Right lung (tissue), 10 donors: ENCODE results near the gene GSTT4. TPM values are rescaled to one million over a fixed set of nuclear protein-coding genes. Genes with fewer than 3 reads are reported as not detected.
"Not testable (repeated sequence)": the region's sequence is repeated elsewhere in the genome, so short reads cannot be mapped to it uniquely, and the experiment has no call there.

Source experiments
- DNase-seq, 2 donors: peaks; one replicate each; pipeline ENCODE4 v3.0.0-alpha.2; 2013
- long read RNA-seq, 8 donors: transcript quantifications; one replicate each; lab custom pipeline, GENCODE V29; 2026
- polyA plus RNA-seq, 5 donors: library from polyadenylated mRNA; unstranded; fragments of 120-200 nt; gene quantifications; one replicate each; pipeline versions ENCODE4 v1.2.1 to v1.2.3, GENCODE V29; 2013; ENCODE audit warnings: inconsistent platforms in 1 of 5, low replicate concordance in 1 of 5; ENCODE audit not compliant: insufficient read length in 5 of 5, insufficient read depth in 1 of 5

The GSTT4 gene
- polyA plus RNA-seq = under 1 TPM in 2 of 5 donors, not detected in 3; 0.05 to 0.12 TPM
- long read RNA-seq, donor 1 = 0 reads
- long read RNA-seq, donor 2 = 0 reads
- long read RNA-seq, donor 3 = 0 reads
- long read RNA-seq, donor 4 = 0 reads
- long read RNA-seq, donor 5 = 0 reads
- long read RNA-seq, donor 6 = 0 reads
- long read RNA-seq, donor 7 = 0 reads
- long read RNA-seq, donor 8 = 0 reads

DNA sequence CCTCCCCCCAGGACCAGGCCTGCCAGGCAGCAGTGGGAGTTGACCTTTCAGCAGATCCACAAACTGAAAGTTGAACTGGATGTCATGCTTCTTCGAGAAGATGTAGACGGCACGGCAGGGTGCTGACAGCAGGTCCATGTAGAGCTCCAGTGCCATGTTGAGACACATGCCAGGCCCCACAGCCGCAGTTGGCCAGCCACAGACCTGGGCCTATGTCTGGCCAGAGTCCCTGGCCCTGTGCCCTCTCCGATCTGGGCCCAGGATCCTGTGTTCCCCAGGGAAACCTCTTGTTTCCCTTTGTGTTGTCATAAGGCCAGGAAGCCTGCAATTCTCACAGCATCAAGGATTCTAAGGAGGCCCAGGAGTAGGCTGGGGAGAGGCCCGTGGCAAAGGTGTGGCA, at the start of gene GSTT4:
GSTT4 (minus strand) TSS at position 253 of the 400 bp plus-strand sequence; CDS start at position 156, 97 bp downstream.
- DNase-seq = no peak

DNA sequence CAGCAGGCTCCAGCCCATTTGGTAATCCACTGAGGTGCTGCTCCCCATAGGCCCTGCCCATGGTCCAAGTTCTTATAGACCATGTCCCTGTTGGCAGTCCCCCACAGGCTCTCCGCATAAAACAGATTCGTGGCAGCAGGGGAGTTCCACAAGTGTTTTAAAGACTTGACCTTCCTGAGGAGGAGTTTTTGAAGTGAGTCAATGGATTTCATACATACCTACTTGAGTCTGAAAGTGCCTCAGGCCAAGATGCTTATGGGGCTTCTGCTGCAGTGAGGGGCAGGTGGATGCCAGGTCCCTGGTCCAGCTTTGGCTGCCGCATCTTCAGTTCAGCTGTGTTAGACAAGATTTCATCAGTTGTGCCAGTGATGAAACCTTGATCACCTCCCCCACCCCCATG, 49.1 kb upstream of the GSTT4 start:
- DNase-seq = no peak

DNA sequence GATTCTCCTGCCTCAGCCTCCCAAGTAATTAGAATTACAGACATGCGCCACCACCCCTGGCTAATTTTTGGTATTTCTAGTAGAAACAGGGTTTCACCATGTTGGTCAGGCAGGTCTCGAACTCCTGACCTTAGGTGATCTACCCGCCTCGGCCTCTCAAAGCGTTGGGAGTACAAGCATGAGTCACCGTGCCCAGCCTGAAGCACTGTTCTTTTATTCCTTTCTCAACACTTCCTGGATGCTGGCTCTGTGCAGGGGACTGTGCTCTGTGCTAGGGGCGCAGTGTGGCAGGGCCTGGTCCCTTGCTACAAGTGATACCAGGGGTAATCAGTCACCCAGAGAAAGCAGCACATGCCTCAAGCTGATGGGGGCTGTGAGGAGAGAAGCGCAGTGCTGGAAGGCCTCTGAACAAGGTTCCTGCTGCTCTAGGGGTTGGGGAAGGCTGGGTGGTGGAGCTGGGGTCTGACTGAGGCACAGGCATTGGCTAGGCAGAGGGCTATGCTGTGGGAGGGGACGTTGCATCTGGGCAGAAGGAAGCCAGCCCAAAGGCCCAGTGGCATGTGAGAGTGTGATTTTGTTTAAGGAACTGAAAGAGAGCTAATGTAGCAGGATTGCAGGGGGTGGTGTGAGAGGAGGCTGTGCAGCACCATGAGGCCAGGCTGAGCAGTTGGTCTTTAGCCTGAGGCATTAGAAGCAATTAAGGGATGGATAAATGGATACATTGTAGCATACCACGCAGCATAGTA, 48.4 kb upstream of the GSTT4 start:
- no peak for DNase-seq

DNA sequence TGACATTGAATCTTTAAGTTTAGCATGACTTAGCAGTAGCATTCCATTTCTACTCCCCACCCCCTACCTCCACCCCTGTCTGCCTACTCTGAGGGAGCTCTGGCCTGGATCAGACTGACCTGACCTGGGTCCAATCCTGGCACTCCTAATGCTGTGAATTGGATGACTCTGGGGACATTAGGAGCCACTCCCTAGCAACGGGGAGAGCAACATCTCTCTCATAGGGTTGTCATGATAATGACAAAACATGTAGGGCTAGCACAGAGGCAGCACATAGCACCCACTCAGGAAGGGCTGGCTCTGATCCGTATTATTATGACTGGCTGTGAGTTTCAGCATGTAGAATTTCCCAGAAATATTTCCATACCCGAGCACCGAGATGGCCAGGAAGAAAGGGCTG, 46.3 kb upstream of the GSTT4 start:
- DNase-seq = no peak

DNA sequence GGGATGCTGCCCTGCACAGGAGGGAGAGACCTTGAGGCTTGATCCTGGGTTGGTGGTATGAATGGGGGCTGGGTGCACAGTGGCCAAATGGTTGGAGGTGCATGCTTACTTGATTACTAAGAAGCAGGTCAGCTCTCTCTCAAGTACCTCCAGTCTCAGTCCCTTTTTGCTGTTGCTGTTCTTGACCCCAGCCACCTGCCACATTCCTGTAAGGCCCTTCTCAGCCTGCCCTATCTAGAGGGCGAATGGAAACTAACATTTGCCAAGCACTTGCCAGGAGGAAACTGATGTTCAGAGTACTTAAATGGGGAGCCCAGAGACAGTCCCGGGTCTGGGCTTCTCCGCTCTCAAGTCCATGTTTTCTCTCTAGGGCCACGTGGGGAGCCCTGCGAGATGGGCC, 45.8 kb upstream of the GSTT4 start:
- no peak for DNase-seq

DNA sequence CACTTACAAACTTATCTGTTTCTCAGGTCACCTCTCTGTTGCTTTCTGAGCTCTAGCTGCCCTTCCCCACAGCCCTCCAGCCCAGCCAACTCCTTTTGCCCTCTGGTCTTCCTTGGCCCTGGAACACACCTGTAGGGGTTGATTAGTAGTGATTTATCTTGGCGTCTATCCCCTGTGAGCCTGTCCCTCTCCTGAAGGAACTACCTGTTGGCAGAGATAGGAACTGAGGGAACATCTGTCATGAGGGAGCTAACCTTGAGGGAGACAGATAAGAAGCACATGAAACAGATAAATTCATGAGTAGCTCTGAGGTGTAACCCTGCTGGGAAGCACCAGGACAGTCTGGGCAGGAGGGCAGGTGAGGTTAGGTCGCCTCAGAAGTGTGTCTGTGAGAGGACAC, 44.7 kb upstream of the GSTT4 start:
- no peak for DNase-seq

DNA sequence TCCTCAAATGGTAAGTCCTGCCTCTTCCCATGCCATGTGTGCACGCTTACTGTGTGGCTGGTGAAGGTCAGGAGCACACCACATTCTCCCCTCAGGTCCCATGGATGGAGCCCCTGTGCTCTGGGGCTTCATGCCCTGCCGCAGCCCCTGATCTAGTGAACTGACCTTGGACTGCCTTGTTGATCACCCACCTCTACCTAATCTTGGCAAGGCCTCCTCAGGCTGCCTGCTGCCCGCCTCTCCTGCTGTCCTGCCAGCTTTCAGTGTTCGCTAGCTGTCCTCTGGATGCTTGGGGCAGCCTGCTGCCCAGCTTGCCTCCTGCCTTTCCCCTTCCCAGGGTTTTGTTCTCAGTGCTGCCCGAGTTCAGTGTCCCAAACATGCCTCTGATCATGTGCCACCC, 44.0 kb upstream of the GSTT4 start:
- no peak for DNase-seq

DNA sequence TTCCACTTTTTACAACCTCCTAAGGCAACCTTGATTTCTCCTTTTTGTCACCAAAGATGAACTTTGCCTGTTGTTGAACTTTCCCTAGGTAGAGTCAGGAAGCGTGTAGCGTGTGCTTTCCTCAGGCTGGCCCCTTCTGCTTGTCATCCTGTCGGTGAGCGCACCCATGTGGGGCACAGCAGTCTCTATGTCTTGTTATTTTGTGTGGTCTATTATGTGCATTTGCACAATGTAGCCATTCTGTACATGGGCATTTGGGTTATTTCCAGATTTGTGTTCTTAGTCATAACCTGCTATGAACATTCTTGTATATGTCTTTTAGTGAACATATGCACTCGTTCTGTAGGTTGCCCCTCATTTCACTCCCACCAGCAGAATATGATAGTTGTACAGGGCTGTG, 40.8 kb upstream of the GSTT4 start:
- DNase-seq = no peak

DNA sequence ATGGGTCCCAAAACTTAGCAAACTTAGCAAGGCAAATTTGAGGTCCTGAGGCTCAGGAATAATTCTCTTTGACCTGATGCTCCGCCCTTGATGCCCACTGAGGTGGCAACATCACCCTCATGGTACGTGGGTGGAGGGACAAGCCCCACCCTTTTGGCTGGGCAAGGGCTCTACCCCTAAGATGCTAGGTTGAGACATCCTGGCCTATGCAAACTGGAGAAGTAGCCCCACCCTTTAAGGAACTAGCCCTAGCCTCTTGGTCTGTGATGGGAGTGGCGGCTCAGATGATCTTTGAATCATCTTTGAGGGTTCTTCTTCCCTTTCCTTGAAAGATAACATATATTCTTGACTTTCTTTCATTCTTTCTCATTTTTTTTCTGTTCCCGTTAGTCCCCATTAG, 38.7 kb upstream of the GSTT4 start:
- DNase-seq = no peak

DNA sequence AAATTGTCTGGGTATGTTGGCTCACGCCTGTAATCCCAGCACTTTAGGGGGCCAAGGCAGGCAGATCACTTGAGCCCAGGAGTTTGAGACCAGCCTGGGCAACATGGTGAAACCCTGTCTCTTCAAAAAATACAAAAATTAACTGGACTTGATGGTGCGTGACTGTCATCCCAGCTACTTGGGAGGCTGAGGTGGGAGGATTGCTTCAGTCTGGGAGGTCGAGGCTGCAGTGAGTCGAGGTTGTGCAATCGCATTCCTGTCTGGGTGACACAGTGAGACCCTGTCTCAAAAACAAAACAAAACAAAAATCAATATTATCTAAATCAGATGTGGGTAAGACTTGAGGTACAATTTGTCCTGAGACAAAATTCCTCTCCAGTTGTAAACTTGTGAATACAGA, 38.2 kb upstream of the GSTT4 start:
- not testable (repeated sequence) for DNase-seq

DNA sequence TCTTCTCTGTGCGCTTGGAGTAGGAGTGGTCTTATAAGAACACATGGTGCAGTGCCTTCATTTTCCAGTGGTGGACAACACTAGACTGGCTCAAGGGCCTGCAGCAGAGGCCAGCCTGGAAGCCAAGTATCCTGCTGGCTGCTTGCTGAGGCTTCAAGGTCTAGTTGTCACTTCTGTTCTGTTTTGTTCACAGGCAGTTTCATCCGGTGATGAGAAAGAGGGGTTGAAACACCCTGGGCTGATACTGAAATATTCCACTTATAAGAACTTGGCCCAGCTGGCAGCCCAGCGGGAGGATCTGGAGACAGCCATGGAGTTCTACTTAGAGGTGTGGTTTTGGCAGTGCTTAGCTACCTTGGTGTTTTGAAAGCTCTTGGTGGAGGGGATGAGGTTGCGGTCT, 35.7 kb upstream of the GSTT4 start:
- no peak for DNase-seq

DNA sequence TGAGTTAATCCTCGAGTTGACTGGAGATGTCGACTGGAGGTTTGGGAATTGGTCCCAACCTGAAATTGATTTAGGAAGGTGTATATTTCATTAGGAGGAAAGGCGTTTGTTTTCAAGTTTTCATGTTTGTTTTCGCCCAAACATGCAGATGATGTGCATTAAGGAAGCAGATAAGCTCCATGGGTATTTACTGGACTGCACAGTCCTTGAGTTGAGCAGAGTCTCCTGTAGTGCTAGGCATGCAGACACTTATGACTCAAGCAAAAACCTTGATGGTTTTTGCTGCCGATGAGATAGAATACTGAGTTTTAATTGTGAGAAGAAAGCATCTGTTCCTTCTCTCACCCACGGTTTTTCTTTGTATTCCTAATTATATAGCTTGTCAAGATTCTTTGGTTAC, 33.8 kb upstream of the GSTT4 start:
- no peak for DNase-seq

DNA sequence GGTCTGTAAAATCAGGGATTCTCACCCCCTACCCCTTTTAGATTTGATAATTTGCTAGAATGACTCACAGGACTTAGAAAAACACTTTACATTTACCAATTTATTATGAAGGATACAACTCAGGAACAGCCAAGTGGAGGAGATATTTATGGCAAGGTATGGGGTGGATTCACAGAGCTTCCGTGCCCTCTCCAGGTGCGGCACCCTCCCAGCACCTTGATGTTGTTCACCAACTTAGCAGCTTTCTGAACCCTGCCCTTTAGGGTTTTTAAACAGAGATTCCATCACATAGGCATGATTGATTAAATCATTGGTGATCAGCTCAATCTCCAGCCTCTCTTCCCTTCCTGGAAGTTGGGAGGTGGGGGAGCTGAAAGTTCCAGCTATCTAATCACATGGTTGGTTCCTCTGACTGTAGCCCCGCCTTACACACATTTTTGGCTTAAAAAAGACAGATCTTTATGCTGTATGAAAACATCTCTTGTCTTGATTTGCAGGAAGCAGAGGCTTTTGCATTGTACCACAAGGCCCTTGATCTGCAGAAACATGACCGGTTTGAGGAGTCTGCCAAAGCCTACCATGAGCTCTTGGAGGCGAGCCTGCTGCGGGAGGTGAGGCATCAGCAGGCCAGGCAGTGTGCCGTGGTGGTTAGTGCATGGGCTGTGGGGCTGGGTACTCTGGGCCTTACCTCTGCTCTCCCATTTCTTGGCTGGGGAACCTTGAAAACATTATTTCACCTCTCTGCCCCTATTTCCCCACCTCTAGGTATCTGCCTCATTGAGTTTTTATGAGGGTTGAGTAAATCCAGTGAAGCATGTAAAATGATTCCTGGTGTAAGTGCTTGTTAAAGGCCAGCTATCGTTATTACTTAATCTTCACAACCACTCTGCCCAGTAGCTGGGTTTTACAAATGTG, 32.9 kb upstream of the GSTT4 start:
- DNase-seq = no peak

DNA sequence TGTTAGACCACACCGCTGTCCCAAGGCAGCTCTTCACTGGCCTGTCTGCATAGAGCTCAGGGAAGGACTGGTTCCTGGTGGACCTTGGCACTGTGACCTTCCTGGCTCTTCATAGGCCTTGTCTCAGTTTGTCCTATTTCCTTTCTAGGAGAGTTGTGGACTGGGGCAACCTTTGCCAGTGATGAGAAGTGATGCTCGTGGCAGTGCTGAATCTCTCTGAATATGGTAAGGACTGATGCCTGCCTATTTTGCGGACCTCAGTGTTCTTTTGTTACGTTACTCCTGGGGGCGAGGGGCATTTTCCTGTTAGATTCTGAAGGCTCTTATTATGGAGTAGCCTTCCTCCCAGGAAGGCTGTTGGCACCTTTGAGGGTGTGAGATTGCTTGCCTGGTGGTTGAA, 30.0 kb upstream of the GSTT4 start:
- no peak for DNase-seq

DNA sequence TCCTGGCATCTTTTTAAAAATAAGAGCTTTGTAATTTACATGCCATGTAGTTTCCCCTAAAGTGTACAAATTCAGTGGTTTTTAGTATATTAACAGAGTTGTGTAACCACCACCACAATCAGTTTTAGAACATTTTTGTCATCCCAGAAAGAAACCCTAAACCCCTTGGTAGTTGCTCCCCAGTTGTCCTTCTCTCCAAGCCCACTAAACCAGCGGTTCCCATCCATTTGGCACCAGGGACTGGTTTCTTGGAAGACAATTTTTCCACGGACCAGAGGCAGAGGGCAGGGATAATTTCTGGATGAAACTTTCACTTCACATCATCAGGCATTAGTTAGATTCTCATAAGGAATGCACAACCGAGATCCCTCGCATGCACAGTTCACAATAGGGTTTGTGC, 28.5 kb upstream of the GSTT4 start:
- no peak for DNase-seq

DNA sequence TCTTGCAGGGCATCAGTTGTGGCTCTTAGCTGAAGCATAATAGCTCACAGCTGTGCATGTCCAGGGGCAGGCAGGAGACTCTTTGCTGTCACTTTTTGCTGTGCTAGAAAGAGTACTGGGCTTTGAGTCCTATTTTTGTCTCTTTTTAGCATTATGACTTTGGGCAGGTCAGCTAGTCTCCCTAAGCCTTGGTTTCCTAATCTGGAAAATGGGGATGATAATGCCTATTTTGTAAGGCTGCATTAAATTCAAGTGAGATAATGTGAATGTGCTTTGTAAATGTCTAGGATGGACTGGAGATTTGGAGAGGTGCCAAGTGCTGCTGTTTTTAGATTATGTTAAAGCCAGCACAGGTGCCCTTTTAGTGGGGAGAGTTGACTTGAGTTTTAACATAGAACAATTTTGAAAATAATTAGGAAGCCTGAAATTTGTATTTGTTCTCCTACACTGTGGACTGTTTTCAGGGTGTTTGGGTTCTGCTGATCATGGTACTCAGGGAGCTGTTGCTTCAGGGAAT, 25.0 kb upstream of the GSTT4 start:
- DNase-seq = no peak

DNA sequence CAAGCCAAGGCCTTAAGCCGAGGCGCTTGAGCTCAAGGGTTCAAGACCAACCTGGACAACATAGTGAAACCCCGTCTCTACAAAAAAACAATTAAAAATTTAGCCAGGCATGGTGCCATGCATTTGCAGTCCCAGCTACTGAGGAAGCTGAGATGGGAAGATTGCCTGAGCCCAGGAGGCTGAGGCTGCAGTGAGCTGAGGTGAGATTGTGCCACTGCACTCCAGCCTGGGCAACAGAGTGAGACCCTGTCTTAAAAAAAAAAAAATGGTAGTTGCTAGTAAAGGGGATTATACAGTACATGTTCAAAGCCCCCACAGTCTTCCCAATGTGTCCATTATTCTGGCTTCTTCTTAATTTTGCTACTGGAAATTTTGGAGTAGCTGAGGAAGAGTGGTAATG, 24.1 kb upstream of the GSTT4 start:
- DNase-seq = no peak

DNA sequence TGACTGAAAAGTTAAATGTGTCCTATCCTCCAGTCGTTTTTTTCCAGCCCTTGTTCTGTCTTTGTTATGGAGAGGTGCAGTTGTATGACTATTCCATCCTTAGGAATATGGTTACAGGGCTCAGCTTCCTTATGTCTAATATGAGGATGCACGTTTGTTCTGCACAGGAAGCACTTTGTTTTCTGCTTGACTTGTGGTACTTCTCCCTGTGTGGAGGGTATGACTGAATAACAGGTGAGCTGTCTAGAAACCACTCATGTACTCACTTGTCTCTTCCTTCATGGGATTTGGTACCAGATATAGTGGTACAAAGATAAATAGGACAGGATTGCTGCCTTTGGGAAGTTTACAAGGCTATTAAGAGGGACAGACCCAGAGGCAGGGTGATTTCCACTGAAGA, 23.3 kb upstream of the GSTT4 start:
- DNase-seq = no peak

DNA sequence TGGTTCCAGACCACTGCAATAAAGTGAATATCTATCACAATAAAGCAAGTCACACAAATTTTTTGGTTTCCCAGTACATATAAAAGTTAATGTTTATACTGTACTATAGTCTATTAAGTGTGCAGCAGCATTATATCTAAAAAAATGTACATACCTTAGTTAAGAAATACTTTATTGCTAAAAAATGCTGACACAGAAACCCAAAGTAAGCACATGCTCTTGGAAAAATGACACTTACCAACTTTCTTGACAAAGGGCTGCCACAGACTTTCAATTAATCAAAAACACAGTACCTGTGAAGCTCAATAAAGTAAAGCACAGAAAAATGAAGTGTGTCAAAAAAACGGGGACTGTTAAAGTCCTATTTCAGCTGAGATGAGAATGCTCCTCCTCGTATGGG, 22.7 kb upstream of the GSTT4 start:
- DNase-seq = no peak

DNA sequence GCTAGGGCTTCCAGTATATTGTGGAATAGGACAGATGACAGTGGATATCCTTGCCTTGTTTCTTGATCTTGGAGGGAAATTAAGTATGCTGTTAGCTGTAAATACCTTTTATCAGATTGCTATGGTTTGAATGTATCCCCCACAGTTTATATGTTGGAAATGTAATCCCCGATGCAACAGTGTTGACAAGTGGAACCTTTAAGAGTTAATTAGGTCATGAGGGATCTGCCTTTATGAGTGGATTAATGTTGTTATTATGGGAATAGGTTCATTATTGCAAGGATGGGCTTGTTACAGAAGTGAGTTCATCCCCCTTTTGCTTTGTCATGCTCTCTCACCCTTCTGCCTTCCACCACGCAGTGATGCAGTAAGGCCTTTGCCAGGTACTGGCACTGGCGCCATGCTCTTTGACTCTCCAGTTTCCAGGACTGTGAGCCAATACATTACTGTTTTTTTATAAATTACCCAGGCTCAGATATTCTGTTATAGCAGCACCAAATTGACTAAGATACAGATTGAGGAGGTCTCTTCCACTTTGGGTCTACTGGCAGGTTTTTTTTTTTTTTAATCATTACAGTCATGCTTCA, 22.2 kb upstream of the GSTT4 start:
- no peak for DNase-seq

DNA sequence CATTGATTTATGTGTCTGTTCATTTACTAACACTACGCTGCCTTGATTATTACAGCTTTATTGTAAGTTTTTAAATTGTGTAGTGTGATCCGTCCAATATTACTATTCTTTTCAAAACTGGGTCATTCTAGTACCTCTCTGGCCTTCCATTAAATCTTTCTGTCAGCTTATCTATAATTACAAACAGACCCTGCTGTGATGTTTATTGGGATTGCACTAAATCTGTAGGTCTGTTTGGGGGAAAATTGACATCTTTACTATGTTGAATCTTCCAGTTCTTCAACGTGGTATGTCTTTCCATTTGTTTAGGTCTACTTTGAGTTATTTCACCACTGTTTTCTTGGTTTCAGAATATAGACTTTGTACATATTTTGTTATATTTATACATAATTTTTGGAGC, 21.5 kb upstream of the GSTT4 start:
- no peak for DNase-seq

DNA sequence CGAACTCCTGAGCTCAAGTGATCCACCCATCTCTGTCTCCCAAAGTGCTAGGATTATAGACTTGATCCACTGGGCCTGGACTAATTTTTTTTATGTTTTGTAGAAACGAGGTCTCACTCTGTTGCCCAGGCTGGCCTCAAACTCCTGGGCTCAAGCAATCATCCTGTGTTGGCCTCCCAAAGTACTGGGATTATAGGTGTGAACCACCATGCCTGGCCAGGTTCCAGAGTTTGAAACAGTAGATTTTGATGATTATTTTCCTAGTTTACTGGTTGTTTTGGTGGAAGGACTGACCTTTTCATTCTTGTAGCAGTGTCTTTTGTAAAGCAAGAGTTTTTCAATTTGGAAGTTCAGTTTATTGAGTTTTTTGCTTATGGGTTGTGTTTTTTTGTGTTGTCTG, 20.8 kb upstream of the GSTT4 start:
- no peak for DNase-seq
